ENCODE measurements around the gene STARD8.
"Not testable (repeated sequence)": the region's sequence is repeated elsewhere in the genome, so short reads cannot be mapped to it uniquely, and the experiment has no call there.

STARD8 gene

DNA sequence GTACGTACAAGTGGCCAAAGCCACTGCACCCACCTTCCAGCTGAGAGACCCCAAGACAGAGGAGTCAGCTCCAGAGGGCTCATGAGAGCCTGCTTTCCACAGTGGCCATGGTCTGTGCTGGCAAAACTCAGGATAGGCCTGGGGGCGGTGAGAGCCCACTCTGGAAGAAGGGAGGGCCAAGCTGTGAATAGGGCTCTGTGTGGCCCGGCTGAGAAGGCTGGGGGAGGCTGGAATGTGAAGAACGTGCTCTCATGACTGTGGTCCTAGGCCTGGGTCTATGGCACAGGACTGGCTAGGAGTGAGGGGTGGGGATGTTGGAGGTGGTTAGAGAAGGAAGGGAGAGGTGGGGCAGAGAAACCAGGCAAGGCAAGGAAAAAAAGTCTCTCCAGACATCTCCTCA is 13.3 kb downstream of the STARD8 start:
- no peak for DNase-seq

DNA sequence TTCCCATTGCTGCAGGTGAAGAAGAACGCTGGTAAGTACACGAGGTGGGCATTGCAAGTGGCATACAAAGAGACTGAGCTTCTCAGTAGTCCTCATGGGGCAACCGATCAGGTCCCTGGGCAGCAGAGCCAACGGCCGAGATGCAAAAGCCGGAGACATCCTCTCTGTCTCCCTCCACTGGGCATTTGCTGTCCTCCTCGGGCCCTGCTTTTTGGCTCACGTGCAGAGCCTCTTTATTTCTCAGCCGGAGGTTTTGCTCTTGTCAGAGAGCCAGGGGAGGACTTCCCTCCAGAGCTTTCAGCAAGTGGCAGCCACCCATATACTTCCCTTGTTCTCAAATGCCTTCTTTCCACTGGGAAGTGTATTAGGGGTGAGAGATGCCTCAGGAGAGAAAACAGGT is 18.0 kb downstream of the STARD8 start:
- no peak for DNase-seq

DNA sequence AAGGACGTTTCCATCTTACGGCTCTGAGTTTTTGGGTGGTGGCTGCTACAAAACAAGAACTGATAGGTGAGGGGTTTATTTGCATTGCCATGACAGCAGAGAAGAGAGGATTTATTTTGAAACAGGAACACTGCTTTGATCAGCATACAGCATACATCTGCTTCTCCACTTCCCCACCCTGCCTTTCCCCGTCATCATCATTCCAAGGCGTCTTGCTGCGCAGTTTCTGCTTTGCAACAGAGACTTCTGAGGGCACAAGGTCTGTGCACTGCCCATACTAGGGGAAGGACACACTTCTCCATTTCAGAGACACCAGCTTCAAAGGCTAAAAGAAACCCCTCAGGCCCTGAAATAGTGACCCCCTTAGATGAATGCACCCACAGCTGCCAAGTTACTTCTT is 19.1 kb downstream of the STARD8 start:
- DNase-seq = no peak

DNA sequence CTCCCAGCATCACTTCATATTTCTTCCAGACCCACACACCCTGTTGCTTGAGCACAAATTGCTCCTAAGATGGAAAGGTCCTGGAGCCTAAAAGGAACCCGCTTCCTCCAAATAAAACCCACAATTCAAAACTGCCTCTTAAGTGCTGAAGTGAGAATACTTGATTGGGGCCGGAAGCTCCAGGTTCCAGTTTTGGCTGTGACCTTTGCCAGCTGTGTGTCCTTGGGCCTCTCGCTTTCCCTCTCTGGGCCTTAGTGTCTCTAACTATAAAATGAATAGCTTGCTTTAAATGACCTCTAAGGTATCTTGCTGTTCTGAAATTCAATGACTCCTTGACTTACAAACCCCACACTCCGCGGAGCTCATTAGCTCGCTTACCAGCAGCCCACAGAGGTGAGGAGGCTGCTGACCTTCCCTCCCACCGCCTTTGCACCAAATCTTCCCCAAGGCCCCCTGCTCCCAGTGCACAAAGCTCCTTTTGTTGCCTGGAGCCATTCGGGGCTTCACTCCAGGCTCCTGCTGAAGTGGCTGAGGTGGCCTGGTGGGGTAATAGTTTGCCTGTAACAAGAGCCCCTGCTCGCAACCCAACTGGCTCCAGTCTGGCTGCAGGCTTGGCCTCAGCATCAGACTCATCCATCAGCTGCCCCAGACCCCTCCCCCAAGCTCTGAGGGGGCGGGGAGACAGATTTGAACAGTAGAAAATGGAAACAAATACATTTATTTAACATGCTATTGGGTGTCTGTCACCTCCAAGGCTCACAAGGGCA is 21.8 kb downstream of the STARD8 start:
- no peak for DNase-seq

DNA sequence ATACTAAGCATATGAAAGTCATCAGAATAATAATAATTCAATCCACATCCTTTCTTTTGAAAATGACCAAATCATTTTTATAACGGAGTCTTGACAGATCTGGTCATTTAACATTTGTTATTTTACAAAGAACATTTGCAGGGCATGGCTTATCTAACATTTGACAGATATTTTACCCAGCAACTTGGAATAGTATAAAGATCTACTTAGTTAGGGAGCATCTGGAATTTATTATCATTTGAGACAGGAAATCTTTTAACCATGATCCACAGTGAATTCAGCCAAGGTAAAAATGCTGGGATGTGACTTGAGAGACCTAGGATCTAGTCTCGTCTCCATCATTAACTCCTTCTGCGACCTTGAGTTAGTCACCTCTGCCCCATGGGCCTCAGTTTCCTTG is 22.4 kb downstream of the STARD8 start:
- DNase-seq = no peak

DNA sequence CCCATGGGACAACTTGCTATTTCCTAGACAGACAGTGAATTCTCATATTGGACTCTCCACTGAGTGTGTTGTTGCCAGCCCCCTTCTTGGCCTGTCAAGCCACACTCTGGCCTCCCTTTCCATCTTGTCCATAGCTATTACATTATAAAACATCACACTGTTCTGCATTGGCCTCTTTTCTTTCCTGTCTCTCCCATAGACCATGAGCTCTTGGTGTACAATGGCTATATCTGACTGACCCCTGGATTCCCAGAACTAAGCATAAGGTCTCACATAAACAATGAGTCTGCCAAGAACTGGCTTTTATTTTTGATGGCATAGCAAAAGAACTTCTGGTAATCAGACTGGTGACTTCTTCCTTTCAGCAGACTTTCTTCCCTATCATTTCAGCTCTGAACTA is 23.8 kb downstream of the STARD8 start:
- no peak for DNase-seq

DNA sequence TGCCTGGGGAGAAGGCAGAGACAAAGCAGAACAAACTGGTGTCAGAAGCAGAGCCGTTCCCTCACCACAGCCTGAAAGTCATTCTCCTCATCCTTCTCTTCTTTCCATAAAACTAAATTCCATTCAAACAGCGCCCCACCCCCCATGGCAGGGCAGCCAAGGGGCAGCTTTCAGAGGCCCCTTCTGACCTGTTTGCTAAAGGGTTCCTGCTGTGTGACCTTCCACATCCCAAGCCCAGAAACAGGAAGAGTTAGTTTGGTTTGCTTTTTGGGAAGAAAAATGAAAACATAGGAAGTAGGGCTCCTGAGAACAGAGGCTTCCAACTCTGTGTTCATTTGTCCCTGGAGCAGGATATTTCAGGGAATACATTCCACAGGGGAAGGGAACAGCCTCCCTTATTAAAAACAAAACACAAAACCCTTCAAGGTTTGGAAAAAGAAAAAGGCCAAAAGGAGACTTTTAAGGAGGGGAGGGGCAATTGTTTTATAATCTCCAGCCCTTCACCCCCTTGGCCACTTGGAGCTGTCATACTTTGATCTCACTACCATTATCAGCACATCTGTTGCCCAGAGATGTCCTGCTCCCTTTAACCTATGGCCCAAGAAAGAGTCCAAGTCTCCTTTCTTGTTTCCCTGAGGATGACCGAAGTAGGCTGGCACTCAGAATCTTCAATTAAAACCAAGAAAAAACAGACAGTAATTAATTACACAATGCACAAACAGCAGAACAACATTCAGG is 25.3 kb downstream of the STARD8 start:
- no peak for DNase-seq

DNA sequence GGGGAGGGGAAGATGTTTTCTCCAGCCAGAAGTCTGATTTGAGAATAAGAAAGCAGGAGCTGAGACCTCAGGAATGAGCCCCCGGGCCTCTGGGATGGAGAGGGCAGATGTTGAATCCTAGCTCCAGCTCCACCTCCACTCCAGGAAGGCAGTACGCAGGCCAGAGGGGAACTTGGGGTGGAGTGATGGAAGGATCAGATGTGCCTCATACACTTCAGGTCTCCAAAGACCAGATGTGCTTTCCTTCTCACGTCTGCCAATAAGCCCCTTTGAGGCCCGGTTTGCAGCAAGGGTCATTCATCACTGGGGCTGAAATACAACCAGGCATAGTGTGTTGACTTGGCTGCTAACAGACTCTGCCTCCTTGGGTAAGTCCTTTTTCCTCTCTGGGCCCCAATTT is 28.1 kb downstream of the STARD8 start:
- DNase-seq = no peak

DNA sequence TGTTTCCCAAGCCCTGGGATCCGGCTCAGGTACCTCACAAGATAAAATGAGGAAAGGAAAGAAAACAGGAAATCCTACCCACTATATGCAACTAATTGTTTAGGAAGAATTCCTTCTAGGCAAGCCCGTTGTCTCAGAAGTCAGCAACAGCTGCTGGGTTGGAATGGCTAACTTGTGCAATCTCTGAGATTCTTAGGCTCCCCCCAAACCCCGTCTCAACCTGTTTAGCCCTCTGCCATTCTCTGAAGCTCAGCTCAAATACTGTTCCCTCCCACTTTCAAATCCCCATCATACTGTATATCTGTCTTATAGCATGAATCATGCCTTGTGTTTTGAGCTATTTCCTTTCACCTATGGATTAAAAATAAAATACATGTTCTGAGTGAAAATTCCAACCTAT is 28.9 kb downstream of the STARD8 start:
- no peak for DNase-seq

DNA sequence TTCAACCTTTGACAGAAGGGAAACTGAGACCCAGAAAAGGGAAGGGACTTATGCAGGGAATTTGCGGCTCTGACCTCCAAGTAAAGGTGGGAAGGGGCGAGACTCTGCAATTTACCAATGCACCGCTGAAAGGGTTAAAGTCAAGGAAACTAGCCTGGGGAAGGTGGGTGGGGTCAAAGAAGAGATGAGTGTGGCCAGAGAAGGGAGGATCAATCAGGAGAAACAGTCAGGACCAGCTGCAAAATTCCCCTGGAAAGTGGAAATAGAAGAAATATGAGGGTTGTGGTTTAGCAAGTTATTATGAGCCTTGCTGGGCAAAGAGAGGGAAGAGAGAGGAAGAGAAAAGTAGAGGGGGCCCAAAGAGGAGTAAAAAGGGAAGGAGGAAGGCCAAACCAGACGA is 30.5 kb downstream of the STARD8 start:
- DNase-seq = no peak

DNA sequence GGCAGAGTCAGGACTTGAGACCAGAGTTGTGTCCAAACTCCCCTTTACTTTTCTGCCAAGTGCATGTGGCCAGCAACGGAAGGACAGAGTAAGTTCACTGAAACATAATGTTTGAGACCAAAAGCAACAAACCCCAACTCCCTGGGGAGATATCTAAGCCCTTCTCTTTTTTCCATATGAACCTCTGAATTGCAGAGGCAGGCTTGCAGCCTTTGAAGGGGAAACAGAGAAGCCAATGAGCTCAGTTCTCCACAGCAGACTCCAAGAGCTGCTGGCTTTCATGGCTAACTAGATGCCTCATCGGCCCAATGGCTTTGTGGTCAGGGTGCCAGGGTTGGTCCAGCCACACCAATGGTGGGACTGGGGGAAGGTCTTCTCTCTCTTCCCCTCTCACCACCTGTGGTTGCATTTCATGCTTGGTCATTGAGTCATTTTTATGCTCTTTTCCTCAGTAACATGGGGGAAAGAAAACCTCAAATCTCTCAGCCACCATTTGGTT is 34.0 kb downstream of the STARD8 start:
- no peak for DNase-seq

DNA sequence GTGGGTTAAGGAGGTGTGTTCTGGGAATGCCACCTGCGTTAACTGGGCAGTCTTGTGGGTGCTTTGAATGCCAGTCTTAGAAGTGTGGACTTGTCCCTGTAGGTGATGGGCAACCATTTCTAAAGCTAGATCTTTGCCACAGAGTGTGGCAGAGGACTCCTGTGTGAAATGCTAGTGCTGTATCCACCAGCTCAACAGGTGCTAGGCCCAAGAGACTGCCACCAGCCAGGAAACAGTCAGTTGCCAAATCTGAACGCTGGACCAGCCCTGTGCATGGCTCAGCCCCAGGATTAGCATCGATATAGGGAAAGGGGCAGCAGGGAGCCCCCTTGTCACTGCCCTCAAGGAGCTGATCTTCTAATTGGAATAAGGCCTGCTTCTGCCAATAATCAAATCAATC is 35.3 kb downstream of the STARD8 start:
- no peak for DNase-seq

DNA sequence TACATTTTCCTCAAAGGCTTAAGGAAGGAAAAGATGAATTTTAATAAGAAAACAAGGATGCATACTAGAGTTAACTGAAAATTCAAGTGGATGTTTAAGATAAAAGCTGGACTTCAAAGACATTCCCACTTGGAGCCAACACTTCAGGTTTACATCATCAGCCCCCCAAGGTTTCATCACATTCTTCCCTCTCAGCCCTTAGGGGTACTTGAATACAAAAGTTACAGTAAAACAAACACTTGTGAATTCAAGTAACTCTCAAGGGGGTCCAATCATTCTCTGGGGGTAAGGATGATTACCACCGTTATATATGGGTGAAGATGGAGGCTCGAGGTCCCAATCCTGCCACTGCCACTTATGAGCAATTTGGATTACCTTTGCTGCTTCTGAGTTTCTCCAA is 36.1 kb downstream of the STARD8 start:
- DNase-seq = no peak

DNA sequence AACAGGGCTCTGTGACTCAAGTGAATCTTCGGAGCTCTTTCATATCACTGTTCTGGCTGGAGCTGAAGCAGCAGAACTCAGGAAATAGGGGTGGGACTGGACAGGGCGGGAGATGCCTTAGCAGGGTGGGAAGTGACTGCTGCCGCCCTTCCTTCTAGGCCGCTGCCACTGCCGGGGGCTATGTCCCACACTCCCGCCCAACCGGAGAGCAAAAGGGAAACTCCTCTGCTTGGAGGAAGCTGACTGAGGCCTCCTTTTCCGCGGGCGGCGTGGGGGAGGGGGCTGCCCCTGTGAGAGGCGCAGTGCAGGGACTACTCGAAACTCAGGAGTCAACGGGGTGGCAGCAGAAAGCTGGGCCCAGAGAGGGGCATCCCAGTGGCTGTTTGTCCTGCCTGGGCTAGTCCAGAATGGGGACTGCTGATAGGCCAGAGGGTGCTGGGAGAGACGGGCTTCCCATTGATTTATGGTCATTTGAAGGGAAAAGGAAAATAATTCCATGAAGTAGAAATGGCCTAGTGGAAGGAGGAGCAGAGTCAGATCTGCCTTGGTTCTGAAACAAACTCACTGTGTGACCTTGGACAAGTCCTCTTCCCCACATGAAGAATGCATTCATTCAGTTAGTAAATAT is 36.9 kb downstream of the STARD8 start:
- no peak for DNase-seq

DNA sequence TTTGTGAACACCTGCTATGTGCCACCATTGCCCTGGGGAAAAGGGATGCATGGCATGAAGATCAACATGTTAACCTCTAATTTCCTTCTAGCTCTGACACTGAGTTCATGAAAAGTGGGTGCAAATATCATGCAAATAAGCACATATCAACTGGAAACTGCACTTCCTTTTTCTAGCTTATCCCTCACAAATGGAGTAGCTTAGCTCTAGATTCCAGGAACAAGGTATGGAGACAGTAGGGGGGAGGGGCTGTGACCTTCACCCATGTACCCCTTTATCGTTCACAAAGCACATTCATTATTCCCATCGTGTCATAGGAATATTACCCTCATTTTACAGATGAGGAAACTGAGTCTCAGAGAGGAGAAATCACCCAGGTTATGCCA is 37.4 kb downstream of the STARD8 start:
- no peak for DNase-seq

DNA sequence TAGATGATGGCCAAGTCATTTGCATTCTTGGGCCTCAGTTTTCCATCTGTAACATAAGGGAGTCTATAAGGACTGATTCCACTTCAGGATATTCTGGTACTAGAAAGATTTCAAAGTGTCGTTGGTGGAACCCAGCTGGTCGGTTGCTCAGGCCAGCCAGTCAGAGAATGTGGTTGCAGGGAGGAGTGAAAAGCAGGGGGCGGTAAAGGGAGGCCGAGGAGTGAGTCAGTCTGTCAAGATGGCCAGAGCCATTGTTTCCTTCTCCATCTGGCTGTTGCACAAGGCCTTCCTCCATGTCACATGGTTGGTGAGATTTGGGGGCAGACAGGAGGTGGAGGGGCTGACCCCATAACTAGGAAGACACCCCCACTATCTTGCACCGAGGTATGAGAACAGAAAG is 38.2 kb downstream of the STARD8 start:
- no peak for DNase-seq

DNA sequence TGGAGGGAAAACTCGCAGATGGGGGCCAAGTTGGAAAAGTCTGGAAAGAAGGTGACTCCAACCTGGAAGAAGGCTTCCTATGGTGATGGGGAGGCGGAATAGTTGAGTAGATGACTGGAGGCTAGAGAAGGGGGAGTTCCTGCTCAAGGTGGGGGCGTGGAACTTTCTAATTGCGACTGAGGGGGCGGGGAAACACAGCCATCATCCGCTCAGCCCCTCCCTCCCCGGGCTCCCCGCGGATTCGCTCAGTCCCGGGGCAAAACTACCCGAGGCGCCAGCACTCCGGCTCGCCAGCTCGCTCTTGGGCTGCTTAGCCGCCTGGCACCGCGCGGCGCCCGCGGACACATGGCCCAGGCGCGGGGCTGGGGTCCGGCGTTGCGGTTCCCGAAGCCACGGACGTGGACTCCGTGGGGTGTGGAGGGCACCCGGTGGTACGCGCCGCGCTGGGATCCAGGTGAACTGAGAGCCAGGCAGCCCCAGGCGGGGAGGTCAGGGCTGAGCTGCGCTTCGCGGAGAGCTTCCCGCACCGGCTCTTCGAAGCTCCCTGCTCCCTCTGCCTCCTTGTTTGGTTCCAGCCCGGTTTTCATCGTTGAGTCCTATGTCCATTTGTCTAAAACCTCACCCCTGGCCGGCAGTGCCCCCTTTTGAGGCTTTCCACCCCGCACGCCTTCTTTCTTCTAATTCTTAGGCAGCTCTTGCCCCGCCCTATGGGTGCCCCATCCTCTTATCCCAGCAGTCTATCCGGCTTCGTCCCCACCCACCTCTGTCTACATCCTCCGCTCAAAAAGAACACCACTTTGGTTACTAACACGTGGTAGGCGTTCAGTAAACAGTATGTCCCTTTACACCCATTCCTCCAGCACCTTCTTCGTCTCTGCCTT is 38.9 kb downstream of the STARD8 start:
- DNase-seq = no peak

DNA sequence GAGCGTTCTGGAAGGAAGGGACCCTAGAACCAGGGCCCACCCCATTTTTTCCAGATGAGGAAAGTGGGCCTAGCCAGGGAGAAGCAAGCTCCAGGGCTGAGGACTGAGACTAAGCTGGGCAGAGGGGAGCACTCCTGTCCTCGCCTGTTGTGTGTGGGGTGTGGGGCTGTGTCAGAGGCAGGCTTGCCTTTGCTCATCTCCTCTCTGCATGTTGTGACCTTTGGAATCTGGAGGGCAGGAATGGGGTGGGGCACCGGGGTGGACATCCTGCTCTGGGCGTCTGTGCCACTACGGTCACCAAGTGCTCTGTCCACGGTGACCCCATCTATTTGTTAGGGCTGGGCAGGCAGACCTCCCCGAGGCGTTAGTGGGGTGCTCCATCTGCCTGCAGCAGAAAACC is 41.5 kb downstream of the STARD8 start:
- DNase-seq = not testable (repeated sequence)

DNA sequence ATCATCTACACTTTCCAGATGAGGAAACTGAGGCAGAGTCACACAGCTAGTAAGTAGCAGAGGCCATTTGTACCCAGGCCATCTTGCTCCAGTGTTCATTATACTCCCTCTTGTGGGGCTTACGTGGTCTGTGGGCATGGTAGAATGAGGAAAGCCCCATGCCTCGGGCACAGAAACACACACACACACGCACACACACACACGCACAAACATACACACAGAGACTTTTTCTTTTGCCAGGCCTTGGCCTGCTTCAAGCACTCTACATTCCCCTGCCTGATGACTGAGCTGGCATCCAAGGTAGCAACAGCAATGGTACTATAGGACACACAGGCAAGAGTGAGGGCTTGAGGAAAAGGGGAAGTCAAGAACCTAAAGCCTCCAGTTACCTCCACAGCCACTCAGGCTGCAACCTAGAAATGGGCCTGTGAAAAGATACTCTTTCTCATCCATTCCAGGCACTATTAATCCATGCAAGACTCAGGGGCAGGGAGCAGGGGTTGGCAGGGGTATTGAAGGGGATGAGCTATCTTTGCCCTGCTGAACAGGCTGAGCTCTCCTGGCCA is 43.6 kb downstream of the STARD8 start:
- no peak for DNase-seq

DNA sequence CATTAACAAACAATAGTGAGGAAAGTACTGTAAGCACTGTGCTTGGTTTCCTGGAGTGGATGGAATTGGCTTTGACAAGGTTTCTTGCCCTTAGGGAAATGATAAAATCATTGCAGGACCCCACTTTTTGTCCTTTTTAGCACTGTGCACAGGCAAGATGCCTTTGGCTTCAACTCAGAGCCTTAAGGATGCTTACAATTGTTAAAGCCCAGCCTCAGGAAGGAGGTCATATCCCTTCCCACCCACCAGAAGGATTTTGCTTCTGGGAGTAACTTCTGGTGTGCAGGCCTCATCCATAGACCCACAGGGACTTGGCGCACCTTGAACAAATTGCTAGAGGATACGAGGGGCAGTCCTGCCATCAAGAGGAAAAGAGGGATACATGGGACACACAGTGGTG is 44.5 kb downstream of the STARD8 start:
- no peak for DNase-seq

DNA sequence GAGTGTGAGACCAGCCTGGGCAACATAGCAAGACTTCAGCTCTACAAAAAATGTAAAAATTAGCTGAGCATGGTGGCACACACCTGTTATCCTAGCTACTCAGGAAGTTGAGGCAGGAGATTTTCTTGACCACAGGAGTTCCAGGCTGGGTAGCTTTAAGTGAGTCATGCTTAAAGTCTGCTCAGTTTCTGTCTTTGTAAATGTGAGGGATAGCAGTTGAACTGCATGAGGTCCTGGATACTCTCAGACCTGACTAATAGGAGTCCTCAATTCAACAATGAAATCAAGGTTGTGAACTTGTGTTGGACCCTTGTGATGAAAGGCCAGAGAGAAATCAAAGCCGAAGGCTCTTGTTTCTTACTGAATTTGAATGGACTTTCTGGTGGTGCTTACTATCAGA is 45.2 kb downstream of the STARD8 start:
- DNase-seq = no peak

Data from NCI-H2171 treated with DMSO at 0.1 percent for 48 hours (cell line).